NB4 (cell line): Measurements from ENCODE around the gene UBE2F.

Source experiments
- DNase-seq: peaks from one replicate; pipeline ENCODE4 v3.0.0; 2010; ENCODE audit warnings: low read depth
- H3K4me3 ChIP-seq: one replicate; pipeline ENCODE4 v1.5.1; 2011; ENCODE audit warnings: mild to moderate bottlenecking, low read depth, low read length, moderate library complexity
- CTCF ChIP-seq: IDR thresholded peaks from one replicate; pipeline ENCODE4 v1.5.1; 2012; ENCODE audit warnings: low read depth, low read length
- MYC ChIP-seq: IDR thresholded peaks from 2 replicates; pipeline ENCODE4 v1.6.1; 2011; ENCODE audit warnings: low read depth, low read length
- POLR2A ChIP-seq: IDR thresholded peaks from 2 replicates; pipeline ENCODE4 v1.6.1; 2011; ENCODE audit warnings: mild to moderate bottlenecking; ENCODE audit not compliant: insufficient read length; ENCODE audit errors: extremely low read depth
- TF ChIP-seq, protein P1 (sequence below): IDR thresholded peaks from 2 replicates; pipeline ENCODE4 v1.6.1; 2011; ENCODE audit warnings: low read depth, low read length

UBE2F gene

GRCh38 chr2:237993701-237994100 is 26.9 kb downstream of the UBE2F start:
- no peak for DNase-seq
- no peak overlapping the region for H3K4me3 ChIP-seq
- TF ChIP-seq CTCF, result no peak
- TF ChIP-seq POLR2A, result no peak
- TF ChIP-seq, protein P1, sequence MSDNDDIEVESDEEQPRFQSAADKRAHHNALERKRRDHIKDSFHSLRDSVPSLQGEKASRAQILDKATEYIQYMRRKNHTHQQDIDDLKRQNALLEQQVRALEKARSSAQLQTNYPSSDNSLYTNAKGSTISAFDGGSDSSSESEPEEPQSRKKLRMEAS, result no peak
- TF ChIP-seq MYC, result no peak

- TF ChIP-seq, protein P1, result no peak
- TF ChIP-seq MYC, result no peak
- TF ChIP-seq POLR2A, result no peak
- no peak for TF ChIP-seq CTCF
- DNase-seq, result no peak
- H3K4me3 ChIP-seq, result no peak overlapping the region
Observed at GRCh38 chr2:237995036-237995435, 28.2 kb downstream of the UBE2F start.

DNA sequence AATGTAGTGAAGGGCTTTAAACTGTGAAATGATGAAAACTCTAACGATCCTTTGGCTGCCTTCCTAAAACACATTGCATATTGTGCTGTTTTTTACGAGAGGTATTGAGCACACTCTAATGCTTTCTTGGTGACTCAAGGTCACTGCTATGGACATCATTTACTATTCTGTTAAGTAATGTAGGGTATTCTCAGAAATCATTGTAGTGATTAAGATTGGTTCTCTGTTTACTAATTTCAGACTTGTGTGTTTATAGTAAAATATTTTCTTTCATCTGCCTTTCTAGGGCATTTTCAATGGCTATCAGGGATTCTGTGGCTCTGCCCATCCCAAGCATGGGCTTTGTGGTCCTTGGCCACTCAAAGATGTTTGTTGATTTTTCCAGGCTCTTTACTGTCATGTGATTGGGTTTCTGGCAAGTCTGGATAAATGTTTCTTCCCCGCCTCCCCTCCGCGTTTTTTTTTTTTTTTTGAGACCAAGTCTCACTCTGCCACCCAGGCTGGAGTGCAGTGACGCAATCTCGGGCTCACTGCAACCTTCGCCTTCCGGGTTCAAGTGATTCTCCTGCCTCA is 29.3 kb downstream of the UBE2F start:
- no peak overlapping the region for H3K4me3 ChIP-seq
- DNase-seq, result no peak
- TF ChIP-seq POLR2A (no peak), MYC (no peak), CTCF (no peak)
- TF ChIP-seq, protein P1, result no peak

DNA sequence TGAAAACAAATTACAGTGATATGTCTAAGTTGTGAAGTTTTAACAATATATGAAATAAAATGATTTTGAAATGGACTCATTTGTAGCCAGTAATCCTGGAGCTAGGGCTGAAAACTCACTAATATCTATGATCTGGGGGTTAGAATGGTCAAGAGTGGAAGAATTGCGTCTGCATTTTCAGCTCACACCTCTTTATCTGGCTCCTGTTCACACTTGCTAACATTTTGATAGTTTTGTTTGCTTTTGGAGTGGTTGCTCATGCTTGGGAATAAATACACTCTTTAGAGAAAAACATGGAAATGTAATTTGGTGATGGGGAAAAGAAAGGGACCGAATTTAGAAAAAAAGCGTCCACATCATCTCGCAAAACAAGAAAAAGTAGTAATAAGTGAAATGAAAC is 30.7 kb downstream of the UBE2F start:
- TF ChIP-seq CTCF (no peak), POLR2A (no peak), MYC (no peak)
- TF ChIP-seq, protein P1, result no peak
- no peak for DNase-seq
- H3K4me3 ChIP-seq, result no peak overlapping the region

- TF ChIP-seq CTCF, result no peak
- no peak for TF ChIP-seq MYC
- TF ChIP-seq, protein P1, result no peak
- no peak for TF ChIP-seq POLR2A
- no peak for DNase-seq
- H3K4me3 ChIP-seq, result no peak overlapping the region
Observed at GRCh38 chr2:237998530-237998929, 31.7 kb downstream of the UBE2F start.
